Stimulated activated CD4-positive, alpha-beta T cell treated with anti-CD3 and anti-CD28 coated beads, Interleukin-1b, Interleukin-23, amount 100 ng/mL, for 4 hours (primary cell): ENCODE results near the gene MAFG.
"Not testable (repeated sequence)": the region's sequence is repeated elsewhere in the genome, so short reads cannot be mapped to it uniquely, and the experiment has no call there.

Source experiments
- DNase-seq, 2 donors: peaks; one replicate each; pipeline ENCODE4 v3.0.0-alpha.2; 2020; ENCODE audit warnings: low read depth in 2 of 2

Gene MAFG

GRCh38 chr17:81923302-81924260 lies 4.0 kb downstream of the MAFG start:
- DNase-seq: no peak

DNA sequence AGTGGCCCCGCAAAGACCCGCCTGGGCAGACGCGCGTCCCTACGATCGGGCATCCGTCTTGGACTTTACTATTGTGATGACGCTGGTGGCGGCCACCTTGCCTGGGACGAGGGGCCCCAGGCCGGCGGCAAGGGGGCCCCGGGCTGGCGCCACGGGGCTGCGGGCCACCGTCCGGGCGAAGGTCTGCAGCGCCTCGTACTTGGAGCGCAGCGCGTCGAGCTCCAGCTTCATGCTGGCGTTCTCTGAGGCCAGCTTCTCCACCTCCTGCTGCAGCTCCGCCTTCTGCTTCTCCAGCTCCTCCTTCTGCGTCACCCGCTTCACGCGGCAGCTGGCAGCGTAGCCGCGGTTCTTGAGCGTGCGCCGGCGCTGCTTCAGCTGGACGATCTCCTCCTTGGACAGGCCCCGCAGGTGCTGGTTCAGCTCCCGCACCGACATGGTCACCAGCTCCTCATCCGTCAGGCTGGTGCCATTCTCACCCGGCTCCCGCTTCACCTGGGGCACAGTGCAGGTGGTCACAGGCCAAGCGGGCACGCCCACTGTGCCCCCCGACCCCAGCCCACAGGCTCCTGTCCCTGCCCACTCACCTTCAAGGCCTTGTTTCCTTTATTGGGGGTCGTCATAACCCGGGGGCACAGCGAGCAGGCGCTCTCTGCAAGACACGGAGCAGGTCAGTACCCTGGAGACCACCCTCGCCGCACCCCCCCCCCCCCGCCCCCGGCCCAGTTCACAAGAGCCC lies 4.8 kb downstream of the MAFG start:
- no peak for DNase-seq

DNA sequence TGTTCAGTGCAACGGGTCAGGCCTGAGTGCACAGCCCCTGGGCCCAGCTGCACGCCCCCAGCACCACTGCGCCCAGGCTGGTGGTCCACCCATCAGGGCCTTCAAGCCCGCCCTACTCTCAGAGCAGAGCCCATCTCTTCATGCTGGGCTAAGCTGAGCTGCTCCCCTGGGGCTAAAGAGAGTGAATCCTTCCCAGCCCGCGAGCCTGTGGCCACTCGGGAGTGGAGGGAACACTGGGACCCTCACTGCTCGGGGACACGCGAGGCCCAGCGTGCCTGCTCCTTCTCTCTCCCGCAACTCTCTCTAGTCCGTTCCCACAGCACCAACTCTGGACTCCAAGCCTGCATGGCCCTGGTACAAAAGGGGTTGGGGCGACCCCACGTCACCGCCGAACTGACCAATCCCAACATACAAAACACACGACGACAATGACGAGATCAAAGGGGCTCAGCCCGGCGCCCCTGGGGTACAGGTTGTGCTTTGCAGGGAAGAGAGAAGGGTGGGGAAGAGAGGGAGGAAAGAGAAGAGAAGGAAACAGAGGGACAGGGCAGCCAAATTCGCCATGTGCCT lies 5.5 kb downstream of the MAFG start:
- no peak for DNase-seq

- no peak for DNase-seq
Observed at GRCh38 chr17:81921537-81921862, 6.0 kb downstream of the MAFG start.

DNA sequence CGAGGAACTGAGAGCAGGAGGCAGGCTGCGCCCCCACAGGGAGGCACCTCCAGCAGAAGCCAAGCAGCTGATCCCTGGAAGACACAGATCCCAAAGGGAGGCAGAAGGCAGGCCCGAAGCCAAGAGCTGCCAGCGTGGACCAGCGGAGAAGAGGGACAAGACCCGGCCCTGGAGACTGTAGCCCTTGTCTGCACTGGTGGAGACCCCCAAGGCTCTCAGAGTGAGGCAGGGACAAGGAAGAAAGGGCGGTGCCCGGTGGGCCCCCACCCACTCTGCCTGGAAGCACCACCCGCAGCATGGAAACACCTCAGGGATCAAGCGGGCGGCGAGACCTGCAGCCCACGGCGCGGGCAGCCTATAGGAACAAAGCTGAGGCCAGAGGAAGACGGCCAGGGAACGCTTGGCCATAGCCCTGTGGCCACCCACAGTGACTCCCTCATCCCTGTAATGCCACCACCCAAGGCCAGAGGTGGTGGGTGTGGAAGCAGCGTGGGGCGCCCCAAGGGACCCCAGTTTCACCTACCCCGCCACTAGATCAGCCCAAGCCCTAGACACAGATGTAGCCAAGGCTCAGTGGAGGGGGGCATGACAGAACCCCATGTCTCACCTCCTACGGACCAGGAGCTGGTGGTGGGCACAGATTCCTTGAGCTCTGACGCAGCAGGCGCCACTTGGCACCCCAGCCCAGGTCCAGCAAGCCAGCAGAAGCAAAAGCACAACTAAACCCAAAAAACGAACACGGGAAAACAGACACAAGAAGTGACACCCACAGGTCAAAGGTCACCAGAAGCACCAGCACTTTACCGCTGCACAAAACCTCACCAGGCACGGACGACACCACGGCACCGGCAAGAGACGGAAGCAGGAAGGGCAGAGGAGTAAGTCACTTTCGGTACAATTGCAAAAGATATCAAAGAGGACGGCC lies 6.7 kb downstream of the MAFG start:
- DNase-seq: no peak

GRCh38 chr17:81918832-81919545 lies 8.5 kb downstream of the MAFG start:
- DNase-seq: no peak

DNA sequence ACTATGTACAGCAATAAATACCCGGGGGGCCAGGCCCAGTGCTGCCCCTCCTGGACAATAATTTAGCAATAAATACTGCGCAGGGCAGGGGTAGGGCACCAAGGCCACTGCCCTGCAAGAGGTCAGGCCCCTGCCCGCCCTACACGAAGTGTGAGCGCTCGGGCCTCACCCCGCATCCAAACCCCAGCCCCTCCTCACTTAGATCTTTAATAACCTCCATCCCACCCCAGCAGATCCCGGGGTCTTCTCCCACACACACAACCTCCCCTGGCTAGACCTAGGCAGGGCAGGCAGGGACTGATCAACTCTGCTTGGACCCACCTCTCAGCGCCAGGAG lies 9.2 kb downstream of the MAFG start:
- DNase-seq: not testable (repeated sequence)

GRCh38 chr17:81917565-81918332 lies 9.8 kb downstream of the MAFG start, which contains the start of gene SIRT7:
SIRT7 (minus strand) TSS chr17:81918176; CDS start chr17:81918131, 45 bp downstream.
- peak; percentile 75 to 77 for DNase-seq

DNA sequence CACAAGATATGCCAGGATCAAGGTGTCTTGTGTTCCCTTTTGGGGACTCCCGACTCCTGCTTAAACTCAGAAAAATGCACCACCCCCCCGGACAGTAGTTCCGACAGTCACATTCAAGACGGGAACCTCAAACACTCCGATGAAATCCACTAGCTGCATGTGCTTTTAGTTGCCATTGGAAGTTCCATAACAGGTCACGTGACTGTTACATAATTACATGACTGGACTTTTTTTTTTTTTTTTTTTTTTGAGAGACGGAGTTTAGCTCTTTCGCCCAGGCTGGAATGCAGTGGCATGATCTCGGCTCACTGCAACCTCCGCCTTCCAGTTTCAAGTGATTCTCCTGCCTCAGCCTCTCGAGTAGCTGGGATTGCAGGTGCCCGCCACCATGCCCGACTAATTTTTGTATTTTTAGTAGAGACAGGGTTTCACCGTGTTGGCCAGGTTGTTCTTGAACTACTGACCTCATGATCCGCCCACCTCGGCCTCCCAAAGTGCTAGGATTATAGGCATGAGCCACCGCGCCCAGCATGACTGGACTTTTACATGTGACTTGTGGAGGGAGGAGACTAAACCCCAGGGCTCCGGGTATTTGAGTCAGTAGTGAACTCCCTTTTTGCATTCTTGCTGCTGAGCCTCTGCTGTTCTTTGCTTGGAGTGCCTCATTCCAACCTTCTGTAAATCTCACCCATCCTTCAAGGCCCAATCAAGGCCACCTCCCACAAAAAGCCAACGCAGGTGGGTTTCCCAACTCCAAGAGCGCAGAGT lies 11.1 kb downstream of the MAFG start:
- DNase-seq: no peak

- no peak for DNase-seq
Observed at GRCh38 chr17:81915331-81915730, 12.2 kb downstream of the MAFG start.

GRCh38 chr17:81914103-81914850 lies 13.3 kb downstream of the MAFG start:
- DNase-seq: no peak

DNA sequence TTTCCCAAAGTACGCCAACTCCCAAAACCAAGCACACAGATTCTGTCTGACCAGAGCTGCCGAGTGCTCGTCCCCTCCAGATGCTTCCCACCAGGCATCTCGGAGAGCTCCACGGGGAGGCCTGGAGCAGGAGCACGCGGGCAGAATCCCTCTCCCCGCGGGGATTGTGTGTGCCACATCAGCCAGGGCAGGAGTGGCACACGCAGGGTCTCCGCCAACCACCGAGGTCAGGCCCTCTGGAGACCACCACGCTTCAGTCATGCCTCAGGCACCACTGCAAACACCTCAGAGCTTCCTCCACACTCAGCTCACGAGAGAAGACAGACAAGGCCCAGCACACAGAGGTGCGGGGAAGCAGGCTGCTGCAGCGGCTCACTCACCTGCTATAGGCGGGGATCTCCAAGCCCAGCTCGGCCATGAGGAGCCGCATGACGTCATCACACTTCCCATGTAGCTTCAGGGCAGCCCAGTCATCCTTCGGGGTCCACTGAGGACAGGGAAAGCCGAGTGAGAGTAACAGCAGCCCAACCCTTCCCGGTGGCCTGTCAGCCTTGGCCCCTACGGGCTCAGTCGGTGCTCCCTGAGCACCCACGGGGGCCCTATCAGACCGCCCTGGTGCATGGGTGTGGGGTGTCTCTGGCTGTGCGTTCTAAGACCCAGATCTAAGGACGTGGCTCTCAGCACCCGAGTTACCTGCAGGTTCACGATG lies 14.0 kb downstream of the MAFG start:
- DNase-seq: no peak

- no peak for DNase-seq
Observed at GRCh38 chr17:81912441-81913309, 14.9 kb downstream of the MAFG start.

GRCh38 chr17:81911969-81912368 lies 15.6 kb downstream of the MAFG start:
- DNase-seq: no peak

GRCh38 chr17:81911277-81911961 lies 16.1 kb downstream of the MAFG start, which contains the start of gene PCYT2:
PCYT2 (minus strand) TSS chr17:81911399; CDS start chr17:81911355, 44 bp downstream.
- peak; percentile 91 to 92 for DNase-seq

- peak in 1 of 2 donors; percentile 37 for DNase-seq
Observed at GRCh38 chr17:81910840-81911276, 16.7 kb downstream of the MAFG start.
